PFSK-1 (cell line): ENCODE results near the gene RALGPS2.

Source experiments
- FOXP2 ChIP-seq: optimal IDR thresholded peaks from 2 replicates; pipeline ENCODE3; 2011; ENCODE audit warnings: borderline replicate concordance, control low read depth, inconsistent platforms; ENCODE audit not compliant: insufficient read depth; ENCODE audit errors: extremely low read length, extremely low read depth
- POLR2AphosphoS5 ChIP-seq: IDR thresholded peaks from 2 replicates; pipeline ENCODE4 v1.6.1; 2012; ENCODE audit warnings: low read depth, mild to moderate bottlenecking, control low read depth, low read length, moderate library complexity
- SIN3A ChIP-seq: IDR thresholded peaks from 2 replicates; pipeline ENCODE4 v1.6.1; 2012; ENCODE audit warnings: mild to moderate bottlenecking, low read length, moderate library complexity, borderline replicate concordance; ENCODE audit not compliant: insufficient read depth
- TAF1 ChIP-seq: IDR thresholded peaks from 2 replicates; pipeline ENCODE4 v1.6.1; 2012; ENCODE audit warnings: low read length, control low read depth, borderline replicate concordance; ENCODE audit not compliant: insufficient read depth
- TF ChIP-seq, protein P1 (sequence below), 2 experiments: IDR thresholded peaks; 2 replicates each; pipeline versions ENCODE4 v1.6.1 to v1.8.0; 2011 to 2012; ENCODE audit warnings: low read depth in 2 of 2, low read length in 2 of 2, control low read depth in 1 of 2, inconsistent platforms in 1 of 2, mild to moderate bottlenecking in 1 of 2, moderate library complexity in 1 of 2; ENCODE audit not compliant: insufficient read depth in 1 of 2

RALGPS2 gene

GRCh38 chr1:178901482-178902125 is 176.6 kb downstream of the RALGPS2 start:
- TF ChIP-seq FOXP2 (no peak), TAF1 (no peak), POLR2AphosphoS5 (no peak)

- TF ChIP-seq POLR2AphosphoS5 (no peak), SIN3A (no peak)
- TF ChIP-seq, protein P1, sequence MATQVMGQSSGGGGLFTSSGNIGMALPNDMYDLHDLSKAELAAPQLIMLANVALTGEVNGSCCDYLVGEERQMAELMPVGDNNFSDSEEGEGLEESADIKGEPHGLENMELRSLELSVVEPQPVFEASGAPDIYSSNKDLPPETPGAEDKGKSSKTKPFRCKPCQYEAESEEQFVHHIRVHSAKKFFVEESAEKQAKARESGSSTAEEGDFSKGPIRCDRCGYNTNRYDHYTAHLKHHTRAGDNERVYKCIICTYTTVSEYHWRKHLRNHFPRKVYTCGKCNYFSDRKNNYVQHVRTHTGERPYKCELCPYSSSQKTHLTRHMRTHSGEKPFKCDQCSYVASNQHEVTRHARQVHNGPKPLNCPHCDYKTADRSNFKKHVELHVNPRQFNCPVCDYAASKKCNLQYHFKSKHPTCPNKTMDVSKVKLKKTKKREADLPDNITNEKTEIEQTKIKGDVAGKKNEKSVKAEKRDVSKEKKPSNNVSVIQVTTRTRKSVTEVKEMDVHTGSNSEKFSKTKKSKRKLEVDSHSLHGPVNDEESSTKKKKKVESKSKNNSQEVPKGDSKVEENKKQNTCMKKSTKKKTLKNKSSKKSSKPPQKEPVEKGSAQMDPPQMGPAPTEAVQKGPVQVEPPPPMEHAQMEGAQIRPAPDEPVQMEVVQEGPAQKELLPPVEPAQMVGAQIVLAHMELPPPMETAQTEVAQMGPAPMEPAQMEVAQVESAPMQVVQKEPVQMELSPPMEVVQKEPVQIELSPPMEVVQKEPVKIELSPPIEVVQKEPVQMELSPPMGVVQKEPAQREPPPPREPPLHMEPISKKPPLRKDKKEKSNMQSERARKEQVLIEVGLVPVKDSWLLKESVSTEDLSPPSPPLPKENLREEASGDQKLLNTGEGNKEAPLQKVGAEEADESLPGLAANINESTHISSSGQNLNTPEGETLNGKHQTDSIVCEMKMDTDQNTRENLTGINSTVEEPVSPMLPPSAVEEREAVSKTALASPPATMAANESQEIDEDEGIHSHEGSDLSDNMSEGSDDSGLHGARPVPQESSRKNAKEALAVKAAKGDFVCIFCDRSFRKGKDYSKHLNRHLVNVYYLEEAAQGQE (IDR thresholded peaks at IDR 0.05; ENCODE audit: insufficient read depth in 1 of 2, low read depth in 2 of 2, low read length in 2 of 2) = no peak
Observed at GRCh38 chr1:178908358-178908757, 183.3 kb downstream of the RALGPS2 start.

GRCh38 chr1:178910023-178910422 is 185.0 kb downstream of the RALGPS2 start:
- TF ChIP-seq FOXP2 = no peak
- TF ChIP-seq POLR2AphosphoS5 = no peak
- no peak for TF ChIP-seq TAF1
- TF ChIP-seq, protein P1 (IDR thresholded peaks at IDR 0.05; ENCODE audit: insufficient read depth in 1 of 2, low read depth in 2 of 2, low read length in 2 of 2) = no peak
- no peak for TF ChIP-seq SIN3A

- no peak for TF ChIP-seq POLR2AphosphoS5
- TF ChIP-seq FOXP2 = no peak
- no peak for TF ChIP-seq TAF1
- no peak for TF ChIP-seq SIN3A
- TF ChIP-seq, protein P1 (IDR thresholded peaks at IDR 0.05; ENCODE audit: insufficient read depth in 1 of 2, low read depth in 2 of 2, low read length in 2 of 2) = no peak
Observed at GRCh38 chr1:178912597-178912996, 187.6 kb downstream of the RALGPS2 start.

GRCh38 chr1:178916448-178917174 is 191.6 kb downstream of the RALGPS2 start:
- no peak for TF ChIP-seq SIN3A
- TF ChIP-seq FOXP2 = no peak
- TF ChIP-seq, protein P1 (IDR thresholded peaks at IDR 0.05; ENCODE audit: insufficient read depth in 1 of 2, low read depth in 2 of 2, low read length in 2 of 2) = no peak
- TF ChIP-seq TAF1 = no peak
- no peak for TF ChIP-seq POLR2AphosphoS5
